GM21723 (cell line): ENCODE measurements around the gene CLCN2.
"Not testable (repeated sequence)": the region's sequence is repeated elsewhere in the genome, so short reads cannot be mapped to it uniquely, and the experiment has no call there.

Experiments
- ATAC-seq: cut with Tn5 transposase; IDR thresholded peaks from one replicate; pipeline ENCODE4 v1.9.1; 2021; ENCODE audit warnings: mild to moderate bottlenecking, moderate library complexity; ENCODE audit not compliant: unreplicated experiment

Gene CLCN2

GRCh38 chr3:184347321-184348056, 13.9 kb downstream of the CLCN2 start:
- no peak for ATAC-seq

- no peak for ATAC-seq
These were observed 14.8 kb downstream of the CLCN2 start for GRCh38 chr3:184346480-184347190.

GRCh38 chr3:184345317-184346144, 15.9 kb downstream of the CLCN2 start:
- no peak for ATAC-seq

- ATAC-seq, result no peak
These were observed 16.7 kb downstream of the CLCN2 start for GRCh38 chr3:184344579-184345316.

GRCh38 chr3:184343200-184343876, 18.1 kb downstream of the CLCN2 start:
- no peak for ATAC-seq

GRCh38 chr3:184341925-184342324, 19.5 kb downstream of the CLCN2 start:
- no peak for ATAC-seq

- ATAC-seq, result not testable (repeated sequence)
These were observed 21.8 kb downstream of the CLCN2 start for GRCh38 chr3:184339451-184340135.

- ATAC-seq, result no peak
These were observed 22.4 kb downstream of the CLCN2 start for GRCh38 chr3:184339001-184339400.

GRCh38 chr3:184338511-184338945, 22.9 kb downstream of the CLCN2 start:
- ATAC-seq, result no peak

GRCh38 chr3:184337981-184338380, 23.4 kb downstream of the CLCN2 start:
- ATAC-seq, result no peak

GRCh38 chr3:184337399-184337714, 24.0 kb downstream of the CLCN2 start, which contains the start of gene FAM131A:
FAM131A (plus strand) TSS chr3:184337600; CDS start chr3:184337631, 31 bp downstream.
- no peak for ATAC-seq

- no peak for ATAC-seq
These were observed 24.6 kb downstream of the CLCN2 start for GRCh38 chr3:184336547-184337398.

- peak; percentile 80 for ATAC-seq
These were observed 25.5 kb downstream of the CLCN2 start for GRCh38 chr3:184335661-184336546.

GRCh38 chr3:184335291-184335660, 26.1 kb downstream of the CLCN2 start:
- ATAC-seq, result no peak

GRCh38 chr3:184334470-184335158, 26.8 kb downstream of the CLCN2 start:
- no peak for ATAC-seq

- ATAC-seq, result no peak
These were observed 27.7 kb downstream of the CLCN2 start for GRCh38 chr3:184333700-184334099.

GRCh38 chr3:184333190-184333589, 28.2 kb downstream of the CLCN2 start:
- ATAC-seq, result no peak
